Activated CD4-positive, alpha-beta T cell treated with anti-CD3 and anti-CD28 coated beads, Interleukin-2, amount 50 U/mL, for 24 hours (primary cell): Measurements from ENCODE around the gene COL26A1.

Experiments used
- DNase-seq, 2 donors: peaks; one replicate each; pipeline ENCODE4 v3.0.0-alpha.2; 2020; ENCODE audit warnings: low read depth in 1 of 2, low spot score in 1 of 2

COL26A1 gene

GRCh38 chr7:101562531-101563197 lies 200.0 kb downstream of the COL26A1 start:
- no peak for DNase-seq

GRCh38 chr7:101563198-101563901 lies 200.7 kb downstream of the COL26A1 start:
- no peak for DNase-seq

DNA sequence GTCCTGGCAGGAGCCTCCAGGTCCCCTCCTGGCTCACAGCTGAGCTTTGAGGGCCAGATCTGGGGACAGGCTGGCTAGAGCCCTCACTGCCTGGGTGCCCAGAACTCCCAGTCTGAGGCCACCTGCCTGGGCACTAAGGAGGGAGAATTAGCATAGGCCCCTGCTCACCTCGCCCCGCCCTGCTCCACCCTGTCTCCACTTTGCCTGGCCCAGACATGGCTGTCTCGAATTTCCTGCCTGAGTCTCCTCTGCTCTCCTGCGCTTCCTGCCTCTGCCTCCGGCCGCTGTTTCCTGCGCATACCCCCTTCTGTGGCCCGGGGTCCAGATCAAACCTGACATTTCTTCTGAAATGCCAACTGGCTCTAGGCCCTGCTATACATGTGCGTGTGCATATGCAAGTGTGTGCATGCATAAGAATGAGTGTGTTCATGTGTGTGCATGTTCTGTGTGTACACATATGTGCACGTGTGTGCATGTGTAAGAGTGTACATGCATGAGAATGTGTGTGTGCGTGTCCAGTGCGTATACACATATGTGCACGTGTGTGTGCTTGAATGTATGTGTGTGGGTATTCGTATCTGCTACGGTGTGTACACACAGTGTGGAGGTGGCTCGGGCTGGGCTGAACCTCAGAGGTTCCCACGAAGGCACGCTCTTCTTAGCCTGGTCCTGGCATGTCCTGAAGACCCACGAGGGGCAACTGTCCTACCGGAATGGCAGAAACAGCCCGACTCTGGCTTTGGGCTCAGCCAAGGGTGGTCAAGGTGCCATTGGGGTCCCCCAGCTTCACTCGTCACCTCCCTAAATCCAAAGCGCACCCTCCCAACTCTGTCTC lies 201.5 kb downstream of the COL26A1 start:
- no peak for DNase-seq

DNA sequence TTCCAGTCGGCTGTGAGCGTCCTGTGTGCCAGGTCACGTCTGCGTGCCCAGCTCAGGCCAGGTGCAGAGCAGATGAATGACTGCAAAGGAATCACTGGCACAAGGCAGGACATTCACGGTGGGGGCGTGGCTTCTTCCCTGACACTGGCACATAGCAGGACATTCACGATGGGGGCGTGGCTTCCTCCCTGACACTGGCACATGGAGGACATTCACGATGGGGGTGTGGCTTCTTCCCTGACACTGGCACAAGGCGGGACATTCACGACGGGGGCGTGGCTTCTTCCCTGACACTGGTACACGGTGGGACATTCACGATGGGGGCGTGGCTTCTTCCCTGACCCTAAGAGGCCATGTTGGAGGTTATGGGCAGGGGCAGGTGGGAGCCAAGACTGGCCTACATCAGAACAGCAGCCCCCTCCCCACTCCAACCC lies 202.1 kb downstream of the COL26A1 start:
- no peak for DNase-seq

DNA sequence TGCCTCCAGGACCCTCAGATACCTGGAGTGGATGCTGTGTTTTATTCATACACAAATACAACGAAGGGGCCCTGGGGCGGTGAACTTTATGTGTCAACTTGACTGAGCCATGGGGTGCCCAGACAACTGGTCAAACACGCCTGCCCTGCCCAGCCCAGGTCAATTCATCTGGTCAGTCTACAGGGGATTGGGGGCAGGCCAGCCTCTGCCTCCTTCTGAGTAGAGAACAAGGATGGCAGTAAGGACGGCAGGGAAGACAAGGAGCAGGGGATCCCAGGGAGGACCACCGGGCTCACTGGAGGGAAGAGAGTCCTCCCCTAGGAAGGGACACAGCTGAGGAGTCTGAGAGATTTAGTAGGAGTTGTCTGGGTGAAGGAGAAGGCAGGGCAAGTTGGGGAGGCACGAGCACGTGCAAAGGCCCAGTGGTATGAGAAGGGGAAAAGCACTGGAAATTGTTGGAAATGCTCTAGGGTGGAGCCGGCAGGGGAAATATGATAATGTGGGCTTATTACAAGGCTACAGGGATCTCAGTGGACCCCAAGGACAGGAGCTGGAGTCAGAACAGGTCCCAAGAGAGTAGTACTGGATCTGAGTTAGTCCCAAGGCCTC lies 203.0 kb downstream of the COL26A1 start:
- no peak for DNase-seq

DNA sequence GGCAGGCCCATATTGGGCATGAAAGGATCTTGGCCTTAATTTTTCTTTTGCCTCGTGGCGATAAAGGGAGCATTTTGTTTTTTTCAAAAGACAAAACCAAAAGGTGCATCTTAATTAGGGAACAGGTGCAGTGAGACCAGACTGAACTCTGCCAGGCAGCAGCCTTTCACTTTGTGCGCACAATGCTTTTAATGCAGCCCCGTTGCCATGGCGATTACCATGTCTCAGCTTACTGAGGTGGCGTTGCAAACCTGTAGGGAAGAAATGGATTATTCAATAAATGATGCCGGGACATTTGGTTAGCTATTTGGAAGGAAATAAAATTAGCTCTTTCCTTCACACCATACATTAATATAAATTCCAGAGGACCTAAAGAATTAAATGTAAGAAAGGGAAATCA lies 204.6 kb downstream of the COL26A1 start:
- no peak for DNase-seq

GRCh38 chr7:101572156-101572555 lies 209.5 kb downstream of the COL26A1 start:
- no peak for DNase-seq

GRCh38 chr7:101575168-101575567 lies 212.5 kb downstream of the COL26A1 start:
- no peak for DNase-seq

- DNase-seq, result no peak
These were observed 213.0 kb downstream of the COL26A1 start for GRCh38 chr7:101575721-101576120.

GRCh38 chr7:101576998-101577397 lies 214.3 kb downstream of the COL26A1 start:
- no peak for DNase-seq

DNA sequence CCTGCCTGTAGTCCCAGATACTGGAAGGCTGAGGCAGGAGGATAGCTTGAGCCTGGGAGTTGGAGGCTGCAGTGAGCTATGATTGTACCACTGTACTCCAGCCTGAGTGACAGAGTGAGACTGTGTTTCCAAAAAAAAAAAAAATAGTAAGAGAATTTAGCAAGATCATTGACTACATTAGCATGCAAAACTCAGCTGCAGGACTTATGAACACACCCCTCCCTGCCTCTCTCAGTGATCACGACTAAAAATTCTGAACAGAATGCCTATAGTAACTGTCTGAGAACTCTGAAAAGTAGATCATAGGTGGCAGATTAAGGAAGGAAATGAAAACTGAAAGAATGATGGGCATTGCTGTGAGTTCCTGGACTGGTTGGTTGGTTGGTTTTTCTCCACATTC lies 215.9 kb downstream of the COL26A1 start:
- no peak for DNase-seq

DNA sequence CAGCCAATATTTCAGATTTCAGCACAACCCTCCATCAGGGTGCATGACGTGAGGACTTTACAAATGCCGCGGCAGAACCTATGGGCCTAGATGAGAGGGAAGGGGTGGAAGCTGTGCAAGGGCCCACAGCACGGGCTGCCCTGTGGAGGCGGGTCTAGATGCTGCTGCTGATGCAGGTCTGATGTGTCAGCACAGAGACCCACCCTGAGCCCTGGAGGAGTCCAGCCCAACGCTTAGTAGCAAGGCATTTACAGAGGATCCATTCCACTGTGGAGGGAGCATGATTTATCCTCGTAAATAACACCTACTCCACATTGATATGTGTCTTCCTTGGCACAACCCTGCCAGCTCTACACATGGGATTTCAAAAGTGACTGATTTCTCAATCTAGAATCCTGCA lies 217.9 kb downstream of the COL26A1 start:
- no peak for DNase-seq

GRCh38 chr7:101581891-101582290 lies 219.2 kb downstream of the COL26A1 start:
- DNase-seq, result no peak

DNA sequence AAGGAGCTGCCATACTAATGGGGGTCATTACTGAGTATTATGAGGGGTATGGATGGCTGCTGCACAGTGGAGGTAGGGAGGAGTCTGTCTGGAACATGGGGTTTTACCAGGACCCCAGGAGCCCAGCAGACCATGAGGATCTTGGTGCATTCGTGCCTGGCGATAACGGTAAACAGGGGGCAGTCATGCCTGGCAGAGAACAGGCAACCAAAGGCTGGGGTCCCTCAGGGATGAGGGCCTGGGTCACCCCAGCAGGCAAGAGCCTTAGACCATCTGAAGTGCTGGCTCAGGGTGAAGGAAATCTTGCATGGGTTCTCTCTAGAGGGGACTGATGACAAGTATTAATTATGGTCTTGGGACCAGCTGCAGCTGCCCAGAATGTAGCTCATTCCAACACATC lies 220.3 kb downstream of the COL26A1 start:
- no peak for DNase-seq

DNA sequence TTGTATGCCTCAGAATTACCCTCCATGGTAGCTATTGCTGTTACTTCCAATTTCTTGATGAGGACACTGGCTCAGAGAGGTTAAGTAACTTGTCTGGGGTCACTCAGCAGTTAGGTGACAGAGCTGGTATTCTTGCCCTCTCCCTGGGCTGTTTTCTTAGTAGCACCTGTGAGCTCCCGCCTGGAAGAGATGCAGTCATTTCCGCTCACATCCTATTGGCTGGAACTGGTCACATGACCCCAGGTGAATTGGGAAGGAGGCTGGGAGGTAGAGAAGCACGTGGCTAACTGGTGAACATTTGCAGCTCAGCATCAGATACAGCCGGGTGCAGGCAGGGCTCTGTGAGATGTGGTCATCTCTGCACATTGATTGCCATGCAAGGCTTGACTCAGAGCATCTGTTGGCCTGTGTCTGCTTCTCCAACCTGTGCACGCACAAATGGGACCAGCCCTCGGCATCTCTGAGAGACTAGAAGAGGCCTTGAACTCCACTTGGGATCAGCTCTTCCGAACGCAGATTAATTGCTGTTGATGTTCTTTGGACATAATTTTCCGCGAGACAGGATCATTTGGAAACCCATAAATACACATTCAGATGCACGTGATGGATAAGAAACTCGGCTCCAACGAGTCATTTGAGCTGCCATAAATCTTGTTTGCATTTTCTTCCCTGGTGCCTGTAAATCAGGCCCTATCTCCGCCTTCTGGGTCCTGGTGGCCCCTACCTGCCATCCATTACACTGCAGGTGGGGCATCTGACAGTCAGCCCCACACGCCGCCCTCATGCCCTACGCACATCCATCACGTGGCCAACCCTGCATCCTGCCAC lies 223.6 kb downstream of the COL26A1 start:
- no peak for DNase-seq

DNA sequence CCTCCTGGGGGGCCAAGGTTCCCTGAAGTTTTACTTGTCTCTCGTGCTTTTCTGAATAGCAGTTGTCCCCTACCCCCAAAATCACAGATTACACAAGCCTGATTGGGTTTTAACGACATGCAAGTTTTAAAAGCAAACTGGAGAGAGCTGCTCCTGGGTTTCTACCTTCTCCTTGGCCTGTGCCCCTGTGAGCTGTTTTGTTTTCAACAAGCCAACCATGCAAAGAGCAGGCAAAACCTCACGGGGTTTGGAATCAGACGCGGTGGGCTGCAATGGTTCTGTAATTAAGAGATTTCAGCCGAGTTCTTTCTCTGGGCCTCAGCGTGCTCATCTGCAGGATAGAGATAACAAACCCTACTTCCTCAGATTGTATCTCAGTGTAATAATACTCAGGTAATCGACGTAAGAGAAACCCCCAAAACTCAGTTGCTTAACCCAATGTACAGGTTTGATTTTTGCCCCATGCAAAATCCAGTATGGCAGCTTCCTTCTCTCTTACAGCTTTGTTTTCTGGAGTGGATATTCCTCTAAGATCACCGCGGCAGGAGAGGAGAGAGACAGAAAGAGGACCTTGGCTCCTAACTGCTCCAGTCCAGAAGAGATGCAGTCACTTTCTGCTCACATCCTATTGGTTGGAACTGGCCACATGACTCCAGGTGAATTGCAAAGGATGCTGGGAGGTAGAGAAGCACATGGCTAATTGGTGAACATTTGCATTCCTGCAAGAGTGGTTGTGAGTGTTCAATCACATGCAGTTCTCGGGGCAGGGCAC lies 224.4 kb downstream of the COL26A1 start:
- no peak for DNase-seq

GRCh38 chr7:101588131-101588935 lies 225.7 kb downstream of the COL26A1 start:
- DNase-seq, result no peak

DNA sequence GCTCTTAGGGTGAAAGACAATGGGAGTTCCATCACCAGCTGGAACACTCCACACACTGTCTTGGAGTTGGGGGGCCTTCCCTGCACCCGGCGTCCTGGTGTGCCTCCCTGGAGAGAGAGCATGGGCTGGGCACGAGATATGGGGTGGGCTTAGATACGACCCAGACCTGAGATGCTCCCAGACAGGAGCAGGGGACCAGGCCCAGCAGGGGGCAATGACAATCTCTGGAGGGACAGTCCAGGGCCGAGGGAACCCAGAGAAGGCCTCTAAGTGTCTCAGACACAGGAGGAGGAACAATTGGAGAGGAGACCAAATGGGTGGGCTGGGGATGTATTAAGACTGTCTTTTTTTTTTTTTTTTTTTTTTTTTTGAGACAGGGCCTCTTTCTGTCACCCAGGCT lies 226.4 kb downstream of the COL26A1 start:
- DNase-seq, result no peak
